GM21367 (cell line): ENCODE measurements around the gene GPN2.

ENCODE experiments used
- ATAC-seq: cut with Tn5 transposase; IDR thresholded peaks from one replicate; pipeline ENCODE4 v1.9.1; 2021; ENCODE audit not compliant: unreplicated experiment

GPN2 gene

GRCh38 chr1:26889551-26890466, at the start of gene GPN2:
TSS of gene GPN2 (minus strand) at chr1:26890283. CDS start at chr1:26890096, 187 bp downstream.
- ATAC-seq, result peak; percentile 79

GRCh38 chr1:26938659-26939025, 48.6 kb upstream of the GPN2 start:
- ATAC-seq, result no peak

DNA sequence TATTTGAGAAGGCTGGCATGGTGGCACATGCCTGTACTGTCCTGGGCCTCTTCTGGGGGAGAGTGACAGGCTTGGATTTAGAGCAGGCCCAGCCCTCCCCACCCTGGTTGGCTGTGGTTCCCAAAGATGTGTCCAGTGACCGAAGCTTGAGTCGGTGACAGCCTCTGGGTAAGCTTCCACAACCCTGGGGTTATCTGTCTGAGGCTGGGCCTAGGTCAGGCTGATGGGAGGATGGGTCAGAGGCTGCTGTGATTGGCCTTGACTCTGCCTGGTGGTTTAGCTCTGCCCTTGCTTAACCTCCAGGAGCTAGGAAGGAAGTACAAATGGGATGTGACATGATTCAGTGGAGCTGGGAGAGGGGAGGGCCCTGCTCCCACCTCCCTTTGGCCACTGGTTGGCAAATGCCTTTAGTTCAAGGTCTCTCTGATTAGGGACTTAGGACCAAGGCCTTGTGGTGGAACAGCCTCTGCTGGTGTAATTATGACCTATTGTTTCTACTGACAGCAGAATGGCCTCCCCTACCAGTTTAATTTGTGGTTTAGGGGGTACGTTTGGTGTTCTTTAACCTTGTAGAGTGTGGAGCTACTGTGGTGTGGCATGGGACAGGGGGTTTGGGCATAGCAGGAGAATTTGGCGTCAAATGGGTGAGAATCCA, 48.0 kb upstream of the GPN2 start:
- no peak for ATAC-seq

DNA sequence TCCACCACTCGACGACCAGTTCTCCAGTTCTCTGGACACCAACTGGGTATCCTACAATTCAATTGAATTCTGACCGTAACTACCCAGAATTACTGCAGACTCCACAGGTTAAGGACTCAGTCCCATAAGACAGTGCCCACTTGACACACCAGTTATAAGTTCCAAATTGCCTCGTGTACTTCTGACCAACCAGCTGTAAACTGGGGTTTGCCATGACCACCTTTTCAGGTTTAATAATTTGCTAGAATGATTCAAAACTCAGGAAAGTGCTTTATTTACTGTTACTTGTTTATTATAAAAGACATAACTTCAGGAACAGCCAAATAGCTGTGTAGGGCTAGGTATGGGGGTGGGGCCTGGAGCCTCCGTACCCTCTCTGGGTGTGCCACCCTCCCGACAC, 46.7 kb upstream of the GPN2 start:
- no peak for ATAC-seq

- ATAC-seq, result no peak
Measured at GRCh38 chr1:26932531-26932930, 42.4 kb upstream of the GPN2 start.

DNA sequence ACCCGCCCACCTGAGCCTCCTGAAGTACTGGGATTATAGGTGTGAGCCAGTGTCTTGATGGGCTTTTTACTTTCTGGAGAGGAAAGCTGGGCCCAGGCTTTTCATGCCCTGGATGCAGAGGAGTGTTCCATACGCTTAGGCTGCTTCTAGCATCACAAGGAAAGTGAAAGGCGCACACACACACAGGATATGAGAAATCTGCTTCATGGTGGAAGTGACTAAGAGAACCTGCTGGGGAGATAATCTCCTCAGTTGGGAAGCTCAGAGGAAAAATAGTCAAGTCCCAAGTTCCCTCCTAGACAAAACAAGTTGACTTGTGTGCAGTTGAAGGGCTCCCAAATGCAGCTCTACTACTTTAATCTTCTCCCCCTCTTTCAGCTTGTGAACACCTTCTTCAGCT, 33.6 kb upstream of the GPN2 start:
- no peak for ATAC-seq

- ATAC-seq, result no peak
Measured at GRCh38 chr1:26922901-26923300, 32.8 kb upstream of the GPN2 start.

- ATAC-seq, result no peak
Measured at GRCh38 chr1:26922431-26922729, 32.3 kb upstream of the GPN2 start.

DNA sequence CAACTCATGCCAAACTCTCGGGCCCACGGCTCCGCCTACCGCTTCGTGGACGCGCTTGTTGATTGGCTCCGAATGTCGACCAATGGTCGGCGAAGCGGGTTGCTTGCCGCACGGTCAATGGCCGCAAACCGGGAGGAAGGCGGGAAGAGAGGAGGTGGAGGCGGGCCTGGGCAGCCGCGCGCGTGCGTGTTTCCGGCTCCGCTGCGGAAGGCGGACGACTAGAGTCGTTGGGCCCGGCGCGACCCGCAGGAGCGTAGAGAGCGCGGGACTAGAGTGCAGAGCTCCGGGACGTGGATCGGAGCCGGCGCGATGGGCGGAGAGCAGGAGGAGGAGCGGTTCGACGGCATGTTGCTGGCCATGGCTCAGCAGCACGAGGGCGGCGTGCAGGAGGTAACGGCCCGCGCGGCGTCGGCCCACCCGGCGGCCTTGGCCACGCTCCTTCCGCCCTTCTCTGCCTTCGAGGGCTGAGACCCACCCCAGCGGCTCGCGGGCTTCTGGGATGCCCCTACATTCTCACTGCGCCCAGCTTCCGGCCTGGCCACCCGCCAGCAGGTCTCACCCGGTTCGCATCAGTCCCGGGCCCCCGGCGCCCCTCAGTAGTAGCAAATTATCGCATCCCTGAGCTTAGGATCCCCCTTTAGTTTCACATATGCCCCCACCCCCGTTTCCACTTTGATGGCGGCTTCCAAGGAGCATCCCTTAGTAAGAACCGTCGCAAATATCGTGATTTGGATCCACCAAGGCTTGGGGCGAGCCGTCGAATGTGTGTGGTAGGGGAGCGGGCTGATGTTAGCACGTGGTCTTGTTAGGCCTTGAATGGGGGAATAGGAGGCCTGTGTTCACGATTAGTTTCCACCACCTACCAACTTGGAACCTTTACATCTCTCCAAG, 31.7 kb upstream of the GPN2 start, which contains the start of gene NUDC:
Gene NUDC (plus strand): TSS at position 204 of the 891 bp plus-strand sequence. CDS start 106 bp downstream, at position 310.
- ATAC-seq, result peak; percentile 86

DNA sequence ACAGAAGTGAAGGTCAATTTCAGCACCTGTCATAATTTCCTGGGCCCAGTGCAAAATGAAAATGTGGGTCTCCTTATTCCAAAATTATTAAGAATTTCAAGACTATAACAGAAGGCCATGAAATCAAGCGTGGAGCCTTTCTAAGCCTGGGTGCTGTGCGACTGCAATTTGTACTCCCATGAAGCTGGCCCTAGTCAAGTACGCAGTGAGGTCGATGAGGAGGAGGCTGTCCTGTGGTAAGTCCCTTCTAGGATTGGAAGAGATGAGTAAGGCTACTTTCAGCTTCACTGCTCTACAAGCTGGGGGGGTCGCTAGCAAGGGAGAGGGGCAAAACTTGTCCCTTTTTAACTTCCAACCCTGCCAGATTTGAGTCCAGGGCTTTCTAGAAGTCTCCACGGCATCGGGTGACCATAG, 31.1 kb upstream of the GPN2 start:
- no peak for ATAC-seq

GRCh38 chr1:26915204-26915842, 25.2 kb upstream of the GPN2 start:
- ATAC-seq, result no peak

DNA sequence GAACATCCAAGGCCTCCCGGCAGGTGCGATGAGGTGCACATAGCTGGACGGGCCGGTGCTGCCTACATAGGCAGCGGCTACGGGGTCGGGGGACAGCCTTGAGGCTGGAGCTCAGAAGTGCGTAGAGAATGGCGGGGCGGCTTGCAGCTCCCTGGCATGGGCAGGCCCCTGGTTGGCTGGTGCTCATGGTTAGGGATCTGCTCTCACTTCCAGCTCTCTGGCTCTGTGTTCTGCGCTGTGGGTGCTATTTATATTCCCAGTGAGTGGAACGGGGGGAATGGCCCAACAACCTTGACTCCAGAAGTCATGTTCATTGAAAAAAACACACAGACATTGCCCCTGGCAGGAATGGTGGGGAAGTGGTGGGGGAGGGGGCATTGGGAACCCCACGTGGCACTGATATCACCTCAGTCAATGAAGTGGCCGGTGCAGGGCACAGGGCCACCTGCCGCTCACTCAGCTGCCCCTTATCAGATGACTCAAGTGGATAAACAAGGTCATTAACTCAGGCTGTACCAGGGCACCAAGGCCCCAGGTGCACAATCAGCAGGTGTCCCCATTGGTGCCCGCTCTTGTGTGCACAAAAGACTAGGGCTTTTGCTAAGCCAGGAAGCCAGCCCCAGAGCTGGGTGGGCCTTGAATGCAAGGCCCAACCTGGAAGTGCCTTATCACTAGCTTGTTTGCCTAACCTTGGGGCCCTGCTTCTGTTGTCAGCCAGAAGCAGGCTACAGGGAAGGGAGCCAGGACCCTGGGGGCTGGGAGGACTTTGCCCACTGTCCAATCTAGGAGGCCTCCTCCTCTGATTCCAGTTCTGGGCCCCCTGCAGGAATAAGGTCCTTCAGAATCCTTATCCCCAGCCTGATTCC, 23.9 kb upstream of the GPN2 start, which contains the start of gene NR0B2:
Gene NR0B2 (minus strand): TSS at position 222 of the 866 bp plus-strand sequence. CDS start 35 bp downstream, at position 187.
- ATAC-seq, result no peak

DNA sequence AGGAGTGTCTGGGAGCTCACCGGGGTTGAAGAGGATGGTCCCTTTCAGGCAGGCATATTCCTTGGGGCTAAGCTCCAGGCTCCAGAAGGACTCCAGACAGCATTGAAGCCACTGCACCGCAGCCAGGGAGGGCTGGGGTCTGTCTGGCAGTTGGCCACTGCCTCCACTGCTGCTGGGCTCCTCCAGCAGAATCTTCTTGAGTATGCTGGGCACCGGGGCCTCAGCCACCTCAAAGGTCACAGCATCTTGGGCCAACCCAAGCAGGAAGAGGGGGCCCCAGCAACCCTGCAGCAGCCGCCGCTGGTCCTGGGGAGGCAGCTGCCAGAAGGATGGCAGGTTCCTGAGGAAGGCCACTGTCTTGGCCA, 23.3 kb upstream of the GPN2 start:
- ATAC-seq, result no peak

GRCh38 chr1:26912147-26912490, 22.0 kb upstream of the GPN2 start:
- no peak for ATAC-seq

DNA sequence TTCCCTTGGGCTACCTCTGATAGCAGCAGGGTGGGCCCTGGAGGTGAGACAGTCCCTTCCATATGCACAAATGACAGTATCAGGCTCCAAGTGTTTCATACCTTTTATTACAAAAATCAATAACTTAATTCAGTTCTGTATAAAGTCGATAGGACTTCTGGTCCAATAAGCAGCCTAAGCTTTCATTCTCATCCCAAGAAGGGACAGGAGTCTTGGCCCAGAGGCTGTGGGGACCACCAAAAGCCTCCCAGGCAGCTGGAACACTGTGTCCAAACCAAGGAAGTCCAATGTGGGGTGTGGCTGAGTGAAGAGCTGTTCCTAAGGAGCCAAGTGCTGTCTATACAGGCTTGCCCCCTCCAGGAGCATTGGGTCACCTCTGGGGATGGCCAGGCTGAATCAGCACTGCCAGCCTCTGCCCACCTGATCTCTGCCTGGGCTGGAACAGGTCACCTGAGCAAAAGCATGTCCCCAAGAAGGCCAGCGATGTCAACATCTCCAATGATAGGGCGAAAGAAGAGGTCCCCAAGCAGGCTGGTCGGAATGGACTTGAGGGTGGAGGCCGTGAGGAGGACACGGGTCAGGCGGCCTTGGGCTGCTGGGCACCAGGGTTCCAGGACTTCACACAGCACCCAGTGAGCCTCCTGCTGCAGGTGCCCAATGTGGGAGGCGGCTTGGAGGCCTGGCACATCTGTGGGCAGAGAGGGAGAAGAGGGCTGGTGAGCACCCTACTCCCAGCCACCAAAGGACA, 21.5 kb upstream of the GPN2 start:
- ATAC-seq, result no peak

DNA sequence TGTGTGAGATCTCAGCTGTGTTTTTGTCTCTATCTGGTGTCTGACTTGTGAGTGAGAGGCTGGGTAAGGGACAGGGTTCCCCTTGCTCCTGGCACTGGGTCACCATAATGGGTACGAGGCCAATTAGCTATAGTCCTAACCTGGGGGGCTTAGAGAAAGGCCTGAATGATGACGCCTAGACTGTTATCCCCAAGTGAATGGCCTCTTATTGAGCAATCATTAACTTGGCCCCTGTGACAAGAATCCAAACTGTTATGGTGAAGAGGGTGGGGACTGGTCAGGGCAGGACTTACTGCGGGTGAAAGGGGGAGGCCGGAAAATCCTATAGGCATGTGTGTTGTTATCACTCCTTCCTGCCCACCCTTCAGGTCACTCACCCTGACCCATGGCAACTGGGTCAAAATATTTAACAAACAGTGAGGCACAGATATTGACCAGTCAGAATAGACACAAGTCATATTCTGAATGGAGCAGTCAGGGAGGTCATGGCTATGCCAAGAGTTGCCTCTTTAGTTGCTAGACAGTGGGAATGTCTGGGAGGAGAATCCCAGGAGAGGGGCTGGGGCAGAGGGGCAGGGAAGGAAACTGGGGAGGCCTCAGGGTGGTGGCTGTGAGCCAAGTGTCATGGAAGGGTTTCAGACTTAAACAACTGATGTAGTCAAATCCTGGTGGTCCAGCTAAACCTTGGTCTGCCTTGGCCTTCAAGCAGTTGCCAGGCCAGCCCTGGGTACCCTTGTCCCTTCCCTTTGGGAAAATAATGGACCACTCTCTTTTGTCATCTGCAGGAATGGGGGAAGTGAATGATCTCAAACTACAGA, 20.5 kb upstream of the GPN2 start:
- no peak for ATAC-seq

DNA sequence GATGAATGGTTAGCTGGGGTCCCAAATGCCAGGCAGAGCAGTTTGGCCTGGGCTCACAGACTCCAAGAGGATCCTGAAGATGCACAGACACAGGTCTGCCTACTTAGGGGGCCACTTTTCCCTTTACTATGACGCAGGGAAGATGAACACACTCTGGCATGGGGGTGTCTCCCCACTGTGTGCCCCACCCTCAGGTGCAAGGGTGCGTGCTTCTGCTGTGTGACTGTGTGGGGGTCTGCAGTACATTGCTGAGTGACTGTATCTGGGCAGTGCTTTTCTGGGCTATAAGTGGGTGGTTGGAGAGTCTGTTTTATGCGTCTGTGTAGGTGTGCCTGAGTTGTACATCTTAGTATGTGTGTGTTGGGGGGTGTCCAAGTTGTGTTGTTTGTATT, 19.9 kb upstream of the GPN2 start:
- no peak for ATAC-seq

DNA sequence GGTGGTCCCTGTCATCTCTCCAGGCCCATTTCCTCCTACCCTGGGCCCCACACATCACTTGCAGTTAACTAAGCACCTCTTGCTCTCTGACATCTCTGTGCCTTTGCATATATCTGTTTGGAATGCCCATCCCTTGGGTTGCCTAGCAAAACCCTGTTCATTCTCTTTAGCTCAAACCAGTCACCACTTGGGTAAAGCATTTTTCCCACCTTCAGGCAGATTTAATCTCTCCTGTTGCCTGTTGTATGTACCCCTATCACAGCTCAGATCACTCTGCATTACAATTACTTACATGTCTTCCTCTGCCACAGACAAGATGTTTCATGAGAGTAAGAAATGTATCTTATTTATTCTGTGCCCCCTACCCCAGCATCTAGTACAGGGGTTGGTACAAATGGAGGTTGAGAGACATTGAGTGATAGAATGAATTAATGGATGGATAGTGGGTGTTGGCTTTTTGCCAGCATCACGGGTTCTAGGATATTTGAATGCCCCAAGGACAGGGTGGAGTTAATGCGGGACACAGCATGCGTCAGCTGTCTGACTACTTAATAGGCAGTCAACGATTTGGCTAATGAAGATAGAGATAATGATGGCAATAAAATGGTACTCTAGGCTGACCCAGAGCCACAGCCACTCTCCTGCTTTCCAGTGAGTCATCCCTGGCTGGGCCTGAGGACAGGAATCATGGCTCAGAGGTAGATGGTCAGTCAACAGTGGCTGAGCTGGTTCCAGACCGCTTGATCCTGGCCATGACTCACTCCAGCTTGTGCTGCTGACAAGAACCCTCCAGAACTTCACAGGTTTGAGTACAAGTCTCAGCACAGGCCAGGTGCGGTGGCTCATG, 17.2 kb upstream of the GPN2 start:
- no peak for ATAC-seq
